ENCODE data around the gene TMEM184A.
"Not testable (repeated sequence)": the region's sequence is repeated elsewhere in the genome, so short reads cannot be mapped to it uniquely, and the experiment has no call there.

Gene TMEM184A

DNA sequence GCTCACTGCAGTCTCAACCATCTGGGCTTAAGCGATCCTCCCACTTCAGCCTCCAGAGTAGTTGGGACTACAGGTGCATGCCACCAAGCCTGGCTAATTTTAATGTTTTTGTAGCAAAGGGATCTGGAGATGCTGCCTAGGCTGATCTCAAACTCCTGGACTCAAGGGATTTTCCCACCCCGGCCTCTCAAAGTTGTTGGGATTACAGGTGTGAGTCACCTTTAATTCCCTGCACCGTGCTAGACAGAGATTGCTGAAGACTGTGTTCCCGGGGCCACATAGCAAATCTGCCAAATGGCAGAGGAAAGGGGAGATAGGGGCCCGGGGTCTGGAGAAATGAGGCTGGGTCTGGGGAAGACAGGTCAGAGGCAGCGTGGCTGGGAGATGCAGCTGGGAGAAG is 34.5 kb upstream of the TMEM184A start:
- Histone ChIP-seq H3K9me3 (ENCODE audit: control insufficient read depth in 2 of 2, low read length in 2 of 2) (peaks cover 3 to 8% of the 10 kb centered on the region in 2 donors), H3K36me3 (ENCODE audit: control insufficient read depth in 2 of 2, insufficient read depth in 2 of 2, low read length in 2 of 2) (no peaks in the 10 kb centered on the region), H3K27me3 (ENCODE audit: control insufficient read depth in 1 of 2, insufficient read depth in 2 of 2, low read length in 2 of 2) (peaks cover 19 to 34% of the 10 kb centered on the region in 2 donors), H3K27ac (ENCODE audit: low read length) (no peak overlapping the region), H3K4me3 (ENCODE audit: low read length in 2 of 2) (no peak overlapping the region), H3K9ac (ENCODE audit: low read length in 2 of 2) (no peak overlapping the region), H3K4me1 (ENCODE audit: control insufficient read depth, insufficient read depth, low read length) (no peaks in the 10 kb centered on the region)

DNA sequence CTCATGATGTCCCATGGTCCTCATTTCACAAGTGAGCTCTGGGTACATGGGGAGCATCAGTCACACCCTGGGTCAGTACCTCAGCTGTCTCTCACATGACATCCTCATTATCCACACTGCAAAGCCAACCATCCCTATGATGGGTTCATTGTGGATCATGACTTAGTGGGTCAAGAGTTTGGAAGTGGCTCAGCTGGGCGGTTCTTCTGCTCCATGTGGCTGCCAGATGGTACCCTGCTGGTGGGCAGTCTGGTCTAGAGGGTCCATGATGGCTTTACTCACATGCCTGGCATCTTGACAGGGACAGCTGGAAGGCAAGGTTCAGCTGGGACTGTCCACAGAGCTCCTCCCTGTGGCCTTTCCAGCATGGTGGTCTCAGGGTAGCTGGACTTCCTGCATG is 33.0 kb upstream of the TMEM184A start:
- Histone ChIP-seq H3K4me3 (ENCODE audit: low read length in 2 of 2) (no peak overlapping the region), H3K4me1 (ENCODE audit: control insufficient read depth, insufficient read depth, low read length) (no peaks in the 10 kb centered on the region), H3K9ac (ENCODE audit: low read length in 2 of 2) (no peak overlapping the region), H3K27ac (ENCODE audit: low read length) (no peak overlapping the region), H3K36me3 (ENCODE audit: control insufficient read depth in 2 of 2, insufficient read depth in 2 of 2, low read length in 2 of 2) (no peaks in the 10 kb centered on the region), H3K9me3 (ENCODE audit: control insufficient read depth in 2 of 2, low read length in 2 of 2) (peaks cover 3 to 8% of the 10 kb centered on the region in 2 donors), H3K27me3 (ENCODE audit: control insufficient read depth in 1 of 2, insufficient read depth in 2 of 2, low read length in 2 of 2) (peaks cover 17 to 32% of the 10 kb centered on the region in 2 donors)

DNA sequence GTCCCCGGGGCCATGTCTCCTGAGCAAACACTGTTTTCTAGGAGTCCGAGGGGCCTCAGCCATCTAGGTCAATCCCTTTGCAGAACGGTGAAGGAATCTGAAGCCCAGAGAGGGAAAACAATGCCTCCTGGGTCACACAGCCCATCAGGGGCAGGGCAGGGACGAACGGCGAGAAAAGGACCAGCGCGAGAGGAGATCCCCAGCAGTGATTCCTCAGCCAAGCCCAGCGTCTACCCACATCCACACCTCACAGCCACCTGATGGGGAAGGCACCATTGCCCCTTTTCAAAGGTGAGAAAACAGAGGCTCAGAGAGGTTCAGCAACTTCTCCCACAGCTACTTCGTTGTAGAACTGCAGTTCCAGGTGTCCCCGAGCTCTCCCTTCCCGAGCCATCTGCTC is 31.7 kb upstream of the TMEM184A start:
- H3K4me1 ChIP-seq (ENCODE audit: control insufficient read depth, insufficient read depth, low read length): no peaks in the 10 kb centered on the region
- H3K27me3 ChIP-seq (ENCODE audit: control insufficient read depth in 1 of 2, insufficient read depth in 2 of 2, low read length in 2 of 2): peaks cover 9 to 24% of the 10 kb centered on the region in 2 donors
- H3K36me3 ChIP-seq (ENCODE audit: control insufficient read depth in 2 of 2, insufficient read depth in 2 of 2, low read length in 2 of 2): no peaks in the 10 kb centered on the region
- no peak overlapping the region for H3K27ac ChIP-seq (ENCODE audit: low read length)
- H3K9ac ChIP-seq (ENCODE audit: low read length in 2 of 2): no peak overlapping the region
- peaks cover 3 to 8% of the 10 kb centered on the region in 2 donors for H3K9me3 ChIP-seq (ENCODE audit: control insufficient read depth in 2 of 2, low read length in 2 of 2)
- no peak overlapping the region for H3K4me3 ChIP-seq (ENCODE audit: low read length in 2 of 2)

DNA sequence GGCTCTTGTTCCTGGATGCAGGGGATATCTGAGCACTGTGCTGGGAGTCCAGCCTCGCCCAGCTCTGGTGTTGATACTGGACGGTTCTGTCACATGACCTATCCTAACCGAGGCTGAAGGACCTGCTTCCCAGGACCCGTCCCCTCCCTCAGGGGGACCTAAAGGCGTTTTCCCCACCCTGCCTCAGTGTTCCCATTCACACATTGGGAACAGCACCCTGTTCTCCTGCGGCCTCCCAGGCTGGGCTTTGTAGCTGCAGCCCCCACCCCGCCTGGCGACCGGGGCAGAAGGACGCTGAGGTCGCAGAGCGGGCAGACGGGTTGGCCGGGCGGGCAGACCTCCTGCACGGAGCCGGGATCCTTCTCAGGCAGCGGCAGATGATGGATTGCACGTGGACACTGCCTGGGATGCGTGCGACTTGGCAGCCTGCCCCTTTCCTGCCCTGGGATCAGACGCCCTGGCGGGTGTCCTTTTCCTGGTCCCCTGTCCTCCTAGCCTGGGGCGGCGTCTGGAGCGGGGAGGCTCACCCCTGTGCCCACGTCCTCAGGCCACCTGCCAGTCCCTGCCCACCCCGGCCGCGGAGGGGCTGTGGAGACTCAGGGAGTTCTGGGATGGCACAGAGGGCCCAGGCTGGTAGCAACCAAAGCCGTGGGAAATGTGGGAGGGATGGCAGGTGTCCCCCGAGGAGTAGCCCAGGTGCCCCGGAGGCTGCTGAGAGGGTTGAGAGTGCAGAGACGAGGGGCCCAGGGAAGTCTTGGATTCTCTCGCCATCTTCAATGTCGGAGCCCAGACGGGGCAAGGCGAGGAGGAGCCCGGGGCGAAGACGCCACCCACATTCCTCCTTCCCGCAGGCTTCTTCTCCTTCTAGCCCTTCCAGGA is 31.1 kb upstream of the TMEM184A start:
- Histone ChIP-seq H3K4me1 (ENCODE audit: control insufficient read depth, insufficient read depth, low read length) (no peaks in the 10 kb centered on the region), H3K9ac (ENCODE audit: low read length in 2 of 2) (no peak overlapping the region), H3K36me3 (ENCODE audit: control insufficient read depth in 2 of 2, insufficient read depth in 2 of 2, low read length in 2 of 2) (no peaks in the 10 kb centered on the region), H3K27me3 (ENCODE audit: control insufficient read depth in 1 of 2, insufficient read depth in 2 of 2, low read length in 2 of 2) (peaks cover 6 to 20% of the 10 kb centered on the region in 2 donors), H3K27ac (ENCODE audit: low read length) (no peak overlapping the region), H3K4me3 (ENCODE audit: low read length in 2 of 2) (no peak overlapping the region), H3K9me3 (ENCODE audit: control insufficient read depth in 2 of 2, low read length in 2 of 2) (peaks cover 3 to 8% of the 10 kb centered on the region in 2 donors)

DNA sequence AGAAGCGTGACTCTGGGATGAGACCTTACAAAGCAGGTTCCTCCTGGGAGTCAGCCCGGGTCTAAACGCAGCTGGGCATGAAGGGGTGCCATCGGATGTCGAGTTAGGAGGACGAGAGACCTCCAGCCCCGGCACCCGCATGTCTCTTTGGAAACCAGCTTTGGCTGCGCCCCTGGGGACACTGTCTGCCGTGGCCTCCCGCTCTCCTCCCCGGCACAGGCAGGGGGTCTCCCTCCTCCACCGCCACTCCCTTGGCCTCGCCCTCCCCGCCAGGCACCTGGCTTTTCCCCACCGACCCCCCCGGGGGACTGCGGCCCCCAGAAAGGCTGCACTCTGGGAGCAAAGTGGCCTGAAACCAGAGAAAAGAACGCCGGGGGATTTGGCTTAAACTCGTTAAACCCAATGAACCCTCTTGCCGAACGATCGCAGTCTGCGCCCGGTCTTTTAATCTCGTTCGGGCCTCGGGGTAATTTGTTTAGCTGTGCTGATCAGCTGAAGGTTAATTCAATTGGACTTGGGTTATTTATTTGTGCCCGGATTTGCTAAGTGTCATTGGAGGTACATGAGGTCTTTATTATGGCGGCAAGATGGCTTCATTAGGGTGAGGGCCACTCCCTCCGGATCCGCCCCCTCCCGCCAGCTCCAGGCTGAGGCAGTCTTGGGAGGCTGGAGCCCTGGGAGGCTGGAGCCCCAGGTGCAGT is 30.3 kb upstream of the TMEM184A start:
- Histone ChIP-seq H3K4me1 (ENCODE audit: control insufficient read depth, insufficient read depth, low read length) (no peaks in the 10 kb centered on the region), H3K36me3 (ENCODE audit: control insufficient read depth in 2 of 2, insufficient read depth in 2 of 2, low read length in 2 of 2) (no peaks in the 10 kb centered on the region), H3K27ac (ENCODE audit: low read length) (no peak overlapping the region), H3K9ac (ENCODE audit: low read length in 2 of 2) (no peak overlapping the region), H3K27me3 (ENCODE audit: control insufficient read depth in 1 of 2, insufficient read depth in 2 of 2, low read length in 2 of 2) (peaks cover 0 to 13% of the 10 kb centered on the region in 2 donors), H3K9me3 (ENCODE audit: control insufficient read depth in 2 of 2, low read length in 2 of 2) (peaks cover 3 to 8% of the 10 kb centered on the region in 2 donors), H3K4me3 (ENCODE audit: low read length in 2 of 2) (no peak overlapping the region)

DNA sequence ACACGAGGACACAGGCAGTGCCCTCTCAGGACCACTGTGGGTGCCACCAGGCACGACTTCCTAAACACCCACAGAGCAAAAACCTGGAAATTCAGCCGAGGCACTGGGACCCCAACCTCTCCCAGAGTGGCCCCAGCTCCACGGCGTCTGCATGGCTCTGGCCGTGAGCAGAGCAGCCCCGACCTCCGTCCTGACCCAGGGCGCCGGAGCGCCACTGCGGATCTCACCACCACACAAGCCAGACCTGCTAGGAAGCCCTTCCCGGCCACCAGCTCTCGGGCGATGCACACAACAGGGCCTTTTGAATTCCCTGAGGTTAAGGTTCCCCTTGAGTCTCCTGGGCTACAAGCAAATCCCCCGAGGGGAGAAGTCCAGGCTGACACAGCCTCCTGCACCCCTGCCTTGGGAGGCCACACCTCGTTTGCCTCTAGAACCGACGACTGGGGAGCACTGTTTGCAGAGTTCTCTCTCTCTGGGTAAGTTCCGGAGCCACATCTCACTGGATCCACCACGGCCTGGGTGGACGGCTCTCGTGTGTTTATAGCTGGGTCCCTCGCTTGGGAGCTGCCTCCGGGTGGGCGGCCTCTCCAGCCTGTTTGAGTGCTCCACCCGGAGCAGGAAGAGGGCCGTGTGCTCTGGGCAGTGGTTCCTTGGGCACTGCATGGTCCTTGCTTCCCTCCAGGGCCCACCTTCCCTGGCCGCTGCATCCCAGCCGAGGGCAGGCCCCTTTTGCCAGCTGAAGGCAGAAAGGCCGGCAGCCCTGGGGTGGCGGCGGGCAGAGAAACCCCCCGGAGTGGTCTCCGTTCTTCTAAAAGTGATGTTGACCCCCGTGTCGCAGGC is 29.4 kb upstream of the TMEM184A start:
- Histone ChIP-seq H3K27me3 (ENCODE audit: control insufficient read depth in 1 of 2, insufficient read depth in 2 of 2, low read length in 2 of 2) (peaks cover 0 to 13% of the 10 kb centered on the region in 2 donors), H3K9ac (ENCODE audit: low read length in 2 of 2) (no peak overlapping the region), H3K4me1 (ENCODE audit: control insufficient read depth, insufficient read depth, low read length) (no peaks in the 10 kb centered on the region), H3K27ac (ENCODE audit: low read length) (no peak overlapping the region), H3K4me3 (ENCODE audit: low read length in 2 of 2) (no peak overlapping the region), H3K36me3 (ENCODE audit: control insufficient read depth in 2 of 2, insufficient read depth in 2 of 2, low read length in 2 of 2) (no peaks in the 10 kb centered on the region), H3K9me3 (ENCODE audit: control insufficient read depth in 2 of 2, low read length in 2 of 2) (peaks cover 3 to 8% of the 10 kb centered on the region in 2 donors)

DNA sequence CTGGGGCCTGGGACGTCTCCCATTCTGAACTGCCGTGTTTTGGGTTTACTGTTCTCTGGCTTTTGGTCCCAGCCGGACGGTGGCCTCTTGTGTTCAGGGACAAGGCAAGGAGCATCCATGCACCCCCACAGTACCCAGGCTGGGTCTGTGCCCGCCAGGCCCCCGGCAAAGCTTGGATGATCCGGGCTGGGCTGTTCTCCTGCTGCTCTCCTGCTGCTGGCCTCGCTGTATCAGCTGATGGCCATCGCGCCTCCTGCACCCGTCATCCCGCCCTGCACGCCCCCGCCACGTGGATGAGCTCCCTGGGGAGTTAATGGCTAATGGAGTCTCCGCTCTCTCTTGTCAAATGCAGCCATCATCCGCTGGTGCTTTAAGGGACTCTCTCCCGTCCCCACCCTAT is 28.7 kb upstream of the TMEM184A start:
- peaks cover 3 to 8% of the 10 kb centered on the region in 2 donors for H3K9me3 ChIP-seq (ENCODE audit: control insufficient read depth in 2 of 2, low read length in 2 of 2)
- H3K4me3 ChIP-seq (ENCODE audit: low read length in 2 of 2): no peak overlapping the region
- H3K9ac ChIP-seq (ENCODE audit: low read length in 2 of 2): no peak overlapping the region
- no peaks in the 10 kb centered on the region for H3K36me3 ChIP-seq (ENCODE audit: control insufficient read depth in 2 of 2, insufficient read depth in 2 of 2, low read length in 2 of 2)
- peaks cover 3% of the 10 kb centered on the region for H3K4me1 ChIP-seq (ENCODE audit: control insufficient read depth, insufficient read depth, low read length)
- peaks cover 0 to 13% of the 10 kb centered on the region in 2 donors for H3K27me3 ChIP-seq (ENCODE audit: control insufficient read depth in 1 of 2, insufficient read depth in 2 of 2, low read length in 2 of 2)
- no peak overlapping the region for H3K27ac ChIP-seq (ENCODE audit: low read length)

DNA sequence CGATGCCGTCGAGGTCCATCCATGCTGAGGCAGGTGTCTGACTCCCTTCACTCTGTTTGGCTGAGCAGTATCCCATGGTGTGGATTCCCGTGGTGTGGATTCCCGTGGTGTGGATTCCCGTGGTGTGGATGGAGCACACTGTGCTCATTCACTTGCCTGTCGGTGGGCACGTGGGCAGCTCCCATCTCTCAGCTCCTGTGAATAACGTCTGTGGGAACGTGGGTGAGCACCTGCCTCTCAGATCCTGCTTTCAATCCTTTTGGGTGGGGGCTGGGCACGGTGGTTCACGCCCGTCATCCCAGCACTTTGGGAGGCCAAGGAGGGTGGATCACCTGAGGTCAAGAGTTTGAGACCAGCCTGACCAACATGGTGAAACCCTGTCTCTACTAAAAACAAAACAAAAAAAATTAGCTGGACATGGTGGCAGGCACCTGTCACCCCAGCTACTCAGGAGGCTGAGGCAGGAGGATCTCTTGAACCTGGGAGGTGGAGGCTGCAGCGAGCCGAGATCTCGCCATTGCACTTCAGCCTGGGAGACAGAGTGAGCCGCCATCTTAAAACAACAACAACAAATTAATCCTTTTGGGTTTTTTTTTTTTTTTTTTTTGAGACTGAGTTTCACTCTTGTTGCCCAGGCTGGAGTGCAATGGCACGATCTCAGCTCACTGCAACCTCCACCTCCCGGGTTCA is 27.4 kb upstream of the TMEM184A start:
- H3K27ac ChIP-seq (ENCODE audit: low read length); H3K4me1 ChIP-seq (ENCODE audit: control insufficient read depth, insufficient read depth, low read length); H3K9me3 ChIP-seq (ENCODE audit: control insufficient read depth in 2 of 2, low read length in 2 of 2); H3K9ac ChIP-seq (ENCODE audit: low read length in 2 of 2); H3K27me3 ChIP-seq (ENCODE audit: control insufficient read depth in 1 of 2, insufficient read depth in 2 of 2, low read length in 2 of 2); H3K4me3 ChIP-seq (ENCODE audit: low read length in 2 of 2); H3K36me3 ChIP-seq (ENCODE audit: control insufficient read depth in 2 of 2, insufficient read depth in 2 of 2, low read length in 2 of 2): not testable (repeated sequence)

DNA sequence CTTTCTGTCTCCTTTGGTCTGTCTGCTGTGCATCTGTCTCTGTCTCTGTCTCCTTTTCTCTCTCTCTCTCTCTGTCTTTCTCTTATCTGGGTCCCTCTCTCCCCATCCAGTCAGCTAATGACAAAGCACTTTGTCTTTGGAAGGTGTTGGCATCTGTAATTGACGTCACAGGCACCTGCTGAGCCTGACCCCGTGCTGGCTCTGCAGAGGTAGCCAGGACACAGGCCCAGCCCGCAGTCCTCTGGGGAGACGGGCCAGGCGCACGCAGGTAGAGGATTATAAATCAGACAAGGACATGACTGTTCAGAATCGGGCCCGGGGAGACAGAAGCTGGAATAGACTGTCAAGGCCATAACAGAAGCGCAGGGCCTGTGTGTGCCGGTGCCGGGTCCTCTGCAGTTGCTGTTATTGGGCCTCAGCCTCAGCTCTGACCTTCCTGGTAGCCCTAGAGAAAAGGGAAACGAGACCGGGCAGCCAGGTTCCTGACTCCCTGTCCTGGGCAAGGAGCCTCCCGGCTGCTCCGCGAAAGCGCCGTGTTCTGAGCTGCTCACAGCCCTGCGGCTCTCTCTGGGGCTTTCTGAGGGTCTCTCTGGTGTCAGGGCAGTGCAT is 24.5 kb upstream of the TMEM184A start:
- Histone ChIP-seq H3K27me3 (ENCODE audit: control insufficient read depth in 1 of 2, insufficient read depth in 2 of 2, low read length in 2 of 2) (no peaks in the 10 kb centered on the region), H3K36me3 (ENCODE audit: control insufficient read depth in 2 of 2, insufficient read depth in 2 of 2, low read length in 2 of 2) (no peaks in the 10 kb centered on the region), H3K9ac (ENCODE audit: low read length in 2 of 2) (no peak overlapping the region), H3K4me3 (ENCODE audit: low read length in 2 of 2) (no peak overlapping the region), H3K9me3 (ENCODE audit: control insufficient read depth in 2 of 2, low read length in 2 of 2) (no peaks in the 10 kb centered on the region), H3K4me1 (ENCODE audit: control insufficient read depth, insufficient read depth, low read length) (peaks cover 7% of the 10 kb centered on the region), H3K27ac (ENCODE audit: low read length) (no peak overlapping the region)

Measured in stomach smooth muscle (tissue), 2 donors.